WTC11 (cell line): ENCODE results near the gene IQCC. TPM values are rescaled to one million over a fixed set of nuclear protein-coding genes. Genes with fewer than 3 reads are reported as not detected.

Source experiments
- ATAC-seq: fragments of 200-7000 bp; cut with Tn5 transposase; 2 replicates; pipeline ENCODE4 v1.10.0; 2021; ENCODE audit warnings: mild to moderate bottlenecking, moderate library complexity
- CTCF ChIA-PET: fragments of 300-600 bp; sonication (Branson Sonifier 250); formaldehyde crosslinking; loops from one replicate; lab custom pipeline; 2021; ENCODE audit warnings: antibody characterized with exemption; lab: Charles Lee
- POLR2A ChIA-PET: fragments of 350-600 bp; sonication (Branson Sonifier 250); formaldehyde crosslinking; loops from one replicate; lab custom pipeline; 2021; ENCODE audit warnings: antibody characterized with exemption; lab: Charles Lee
- DNase-seq: peaks from one replicate; pipeline ENCODE4 v3.0.0; 2021; ENCODE audit warnings: low spot score
- H3K27ac Mint-ChIP-seq: 2 replicates; pipeline ENCODE4 v1.8.0; 2021; ENCODE audit warnings: mixed read lengths
- H3K27me3 Mint-ChIP-seq: 2 replicates; pipeline ENCODE4 v1.8.0; 2021; ENCODE audit warnings: low read depth, mild to moderate bottlenecking, moderate library complexity, mixed read lengths
- H3K36me3 Mint-ChIP-seq: 2 replicates; pipeline ENCODE4 v1.8.0; 2021; ENCODE audit warnings: mixed read lengths
- H3K4me1 Mint-ChIP-seq: 2 replicates; pipeline ENCODE4 v1.8.0; 2022; ENCODE audit warnings: mixed read lengths
- H3K4me3 Mint-ChIP-seq: 2 replicates; pipeline ENCODE4 v1.8.0; 2021; ENCODE audit warnings: mild to moderate bottlenecking, moderate library complexity, mixed read lengths
- H3K9me3 Mint-ChIP-seq: 2 replicates; pipeline ENCODE4 v1.8.0; 2021; ENCODE audit warnings: mixed read lengths
- AR ChIP-seq: fragments of 250-450 bp; sonication (Bioruptor Pico); IDR thresholded peaks from 2 replicates; pipeline ENCODE4 v1.9.0; 2021; ENCODE audit warnings: mild to moderate bottlenecking
- CREB1 ChIP-seq: sonication (generic); formaldehyde crosslinking; IDR thresholded peaks from 2 replicates; pipeline ENCODE4 v1.8.0; 2023; ENCODE audit warnings: mild to moderate bottlenecking, missing genetic modification reagents
- E2F4 ChIP-seq: sonication (generic); formaldehyde crosslinking; IDR thresholded peaks from 2 replicates; pipeline ENCODE4 v1.8.1; 2022; ENCODE audit warnings: low read depth, mild to moderate bottlenecking, moderate library complexity, missing genetic modification reagents, borderline replicate concordance
- E2F5 ChIP-seq: sonication (generic); formaldehyde crosslinking; IDR thresholded peaks from 2 replicates; pipeline ENCODE4 v1.8.1; 2022; ENCODE audit warnings: mild to moderate bottlenecking, moderate library complexity, missing genetic modification reagents
- EMX1 ChIP-seq: fragments of 250-450 bp; sonication (Bioruptor Pico); IDR thresholded peaks from 2 replicates; pipeline ENCODE4 v1.8.0; 2021; ENCODE audit warnings: mild to moderate bottlenecking
- ESRRA ChIP-seq: sonication (generic); formaldehyde crosslinking; IDR thresholded peaks from 2 replicates; pipeline ENCODE4 v1.8.1; 2022; ENCODE audit warnings: mild to moderate bottlenecking, missing genetic modification reagents, borderline replicate concordance
- FOXP1 ChIP-seq: sonication (generic); formaldehyde crosslinking; IDR thresholded peaks from 2 replicates; pipeline ENCODE4 v1.8.0; 2022; ENCODE audit warnings: missing genetic modification reagents, mild to moderate bottlenecking, moderate library complexity, borderline replicate concordance
- FOXP4 ChIP-seq: sonication (generic); formaldehyde crosslinking; IDR thresholded peaks from 2 replicates; pipeline ENCODE4 v1.8.0; 2022; ENCODE audit warnings: mild to moderate bottlenecking, missing genetic modification reagents
- GABPB1 ChIP-seq: sonication (generic); formaldehyde crosslinking; IDR thresholded peaks from 2 replicates; pipeline ENCODE4 v1.8.1; 2023; ENCODE audit warnings: mild to moderate bottlenecking, missing genetic modification reagents
- IRF1 ChIP-seq: sonication (generic); formaldehyde crosslinking; IDR thresholded peaks from 2 replicates; pipeline ENCODE4 v1.8.0; 2023; ENCODE audit warnings: missing genetic modification reagents
- JAZF1 ChIP-seq: fragments of 250-450 bp; sonication (Bioruptor Pico); IDR thresholded peaks from 2 replicates; pipeline ENCODE4 v1.9.0; 2021; ENCODE audit warnings: moderate library complexity, mild to moderate bottlenecking, inconsistent platforms
- JUN ChIP-seq: sonication (generic); formaldehyde crosslinking; IDR thresholded peaks from 2 replicates; pipeline ENCODE4 v1.8.0; 2023; ENCODE audit warnings: mild to moderate bottlenecking, missing genetic modification reagents
- MLX ChIP-seq: sonication (generic); formaldehyde crosslinking; IDR thresholded peaks from 2 replicates; pipeline ENCODE4 v1.8.1; 2023; ENCODE audit warnings: mild to moderate bottlenecking, missing genetic modification reagents, moderate library complexity
- MXD4 ChIP-seq: fragments of 250-450 bp; sonication (Bioruptor Pico); IDR thresholded peaks from 2 replicates; pipeline ENCODE4 v1.8.0; 2021; ENCODE audit warnings: mild to moderate bottlenecking, moderate library complexity, borderline replicate concordance
- NFE2L1 ChIP-seq: sonication (generic); formaldehyde crosslinking; IDR thresholded peaks from 2 replicates; pipeline ENCODE4 v1.8.1; 2023; ENCODE audit warnings: missing genetic modification reagents
- NFYB ChIP-seq: sonication (generic); formaldehyde crosslinking; conservative IDR thresholded peaks from 2 replicates; pipeline ENCODE4 v1.8.0; 2022; ENCODE audit warnings: low read depth, missing genetic modification reagents
- RELA ChIP-seq: sonication (generic); formaldehyde crosslinking; IDR thresholded peaks from 2 replicates; pipeline ENCODE4 v1.8.1; 2022; ENCODE audit warnings: missing genetic modification reagents, mild to moderate bottlenecking, borderline replicate concordance
- TP53 ChIP-seq: sonication (generic); formaldehyde crosslinking; IDR thresholded peaks from 2 replicates; pipeline ENCODE4 v1.8.1; 2023; ENCODE audit warnings: mild to moderate bottlenecking, missing genetic modification reagents
- ZBTB21 ChIP-seq: sonication (generic); formaldehyde crosslinking; IDR thresholded peaks from 2 replicates; pipeline ENCODE4 v1.8.1; 2023; ENCODE audit warnings: mild to moderate bottlenecking, missing genetic modification reagents, borderline replicate concordance
- ZNF121 ChIP-seq: sonication (generic); formaldehyde crosslinking; IDR thresholded peaks from 2 replicates; pipeline ENCODE4 v1.8.0; 2023; ENCODE audit warnings: missing genetic modification reagents
- ZNF263 ChIP-seq: sonication (generic); formaldehyde crosslinking; IDR thresholded peaks from 2 replicates; pipeline ENCODE4 v1.8.1; 2022; ENCODE audit warnings: low read depth, mild to moderate bottlenecking, moderate library complexity, missing genetic modification reagents
- ZNF532 ChIP-seq: fragments of 250-450 bp; sonication (Bioruptor Pico); IDR thresholded peaks from 2 replicates; pipeline ENCODE4 v1.9.0; 2021; ENCODE audit warnings: mild to moderate bottlenecking, borderline replicate concordance
- total RNA-seq: library from RNA; stranded (reverse); gene quantifications from 3 replicates; pipeline ENCODE4 v1.2.3, GENCODE V29; 2021

IQCC gene
- total RNA-seq, 1 experiment from 2014 or later, result 5.2 TPM

- TF ChIP-seq NFE2L1 (CRISPR knock-in tag) (no peak), GABPB1 (CRISPR knock-in tag) (no peak)
Observed at GRCh38 chr1:32179193-32179442, 26.4 kb upstream of the IQCC start (continued).

GRCh38 chr1:32179443-32180185, 25.9 kb upstream of the IQCC start, which contains the start of gene TXLNA:
TXLNA (plus strand) TSS chr1:32179675; CDS start chr1:32180346, 671 bp downstream.
- Mint-ChIP-seq H3K27ac (peak within 1 kb of the TSS; percentile 92), H3K27me3 (no peaks in the 10 kb centered on the region; the same call in 1 of the 2 replicates), H3K36me3 (peaks cover 33% of the 10 kb centered on the region), H3K4me3 (peak within 1 kb of the TSS; percentile 91), H3K9me3 (no peaks in the 10 kb centered on the region), H3K4me1 (peaks cover 34% of the 10 kb centered on the region)
- peak; percentile 92 for DNase-seq
- peak; percentile 90 for ATAC-seq
- ChIA-PET POLR2A (interaction anchor here (0.6 to 2.4 kb wide), 9 partner anchors 18 to 391 kb away, joined by 3 to 12 read pairs (median 3); partner anchors contain the start of genes CCDC28B, IQCC, KPNA6 and TMEM39B), CTCF (interaction anchor here (0.6 to 3.6 kb wide), 16 partner anchors 21 to 390 kb away, joined by 3 to 21 read pairs (median 4); partner anchors contain the start of genes CCDC28B, IQCC, KPNA6 and TMEM39B)
- peak; percentile 92 for TF ChIP-seq E2F5 (CRISPR knock-in tag)
- TF ChIP-seq RELA, result peak; percentile 64; the same call in 1 of the 2 replicates
- TF ChIP-seq FOXP1, result peak; percentile 95; the same call in 1 of the 2 replicates
- TF ChIP-seq MLX, result peak; percentile 52; the same call in 1 of the 2 replicates
- TF ChIP-seq EMX1 (CRISPR knock-in tag), result no peak
- TF ChIP-seq MXD4 (CRISPR knock-in tag), result no peak
- peak; percentile 55; the same call in 1 of the 2 replicates for TF ChIP-seq ZNF263
- TF ChIP-seq CREB1 (CRISPR knock-in tag), result peak; percentile 44; the same call in 1 of the 2 replicates
- peak; percentile 81 for TF ChIP-seq GABPB1 (CRISPR knock-in tag)
- peak; percentile 81 for TF ChIP-seq NFYB
- TF ChIP-seq E2F4 (CRISPR knock-in tag), result peak; percentile 43; the same call in 1 of the 2 replicates
- no peak for TF ChIP-seq IRF1 (CRISPR knock-in tag)
- peak; percentile 75; the same call in 1 of the 2 replicates for TF ChIP-seq JUN
- TF ChIP-seq ZNF121 (CRISPR knock-in tag), result 0 out of 2 replicates have a peak, but pooled peaks have one; percentile 3
- peak; percentile 89 for TF ChIP-seq ZNF532
- TF ChIP-seq TP53 (CRISPR knock-in tag), result no peak
- TF ChIP-seq ESRRA, result peak; percentile 63; the same call in 1 of the 2 replicates
- TF ChIP-seq ZBTB21 (CRISPR knock-in tag), result no peak
- TF ChIP-seq FOXP4 (CRISPR knock-in tag), result peak; percentile 92; the same call in 1 of the 2 replicates
- peak; percentile 59; the same call in 1 of the 2 replicates for TF ChIP-seq AR (CRISPR knock-in tag)
- TF ChIP-seq JAZF1 (CRISPR knock-in tag), result no peak
